NCI-H460 (cell line): ENCODE measurements around the gene ASCL3. TPM values are rescaled to one million over a fixed set of nuclear protein-coding genes. Genes with fewer than 3 reads are reported as not detected.
"Not testable (repeated sequence)": the region's sequence is repeated elsewhere in the genome, so short reads cannot be mapped to it uniquely, and the experiment has no call there.

ENCODE experiments used
- DNase-seq: peaks from one replicate; pipeline ENCODE4 v3.0.0-alpha.2; 2016; ENCODE audit warnings: low read depth; ENCODE audit errors: extremely low read depth
- polyA plus RNA-seq: library from polyadenylated mRNA; depleted of rRNA; stranded (reverse); fragments of >200 nt; gene quantifications from 2 replicates; pipeline ENCODE4 v1.2.3, GENCODE V29; 2014; cell fraction: nucleus; rRNA removed
- total RNA-seq: library from RNA; depleted of rRNA; stranded (reverse); fragments of >200 nt; shearing (Covaris generic); gene quantifications from 2 replicates; pipeline ENCODE4 v1.2.3, GENCODE V29; 2014; rRNA removed

The ASCL3 gene
- not detected in 2 replicates for total RNA-seq
- polyA plus RNA-seq, result not detected in 2 replicates

DNA sequence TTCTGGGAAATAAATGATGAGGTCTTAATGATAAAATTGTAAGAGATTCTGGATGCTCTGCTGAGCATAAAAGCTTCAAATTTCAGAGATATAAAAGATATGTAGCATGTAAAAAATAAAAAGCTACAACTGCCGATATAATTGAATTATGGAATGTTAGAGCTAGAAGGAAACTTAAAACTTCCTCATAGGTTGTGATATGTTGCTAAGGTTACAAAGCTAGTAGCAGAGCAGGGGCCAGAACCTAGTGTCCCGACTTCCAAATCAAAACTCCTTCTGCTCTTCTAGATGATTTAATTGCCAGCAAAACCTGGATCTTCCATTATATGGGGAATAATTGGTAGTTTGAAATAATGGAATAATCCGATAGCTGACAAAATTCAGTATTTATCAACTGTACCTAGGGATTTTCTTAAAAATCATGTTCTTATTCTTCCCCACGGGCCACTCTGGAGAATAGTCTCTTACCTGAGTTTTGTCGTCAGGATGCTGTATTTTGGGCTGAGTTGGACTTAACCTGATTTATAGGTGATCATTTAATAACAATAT, at the start of gene ASCL3:
Gene ASCL3, minus strand, starts transcription at position 499 of the 549 bp plus-strand sequence. CDS start 4,855 bp downstream, outside the sequence.
- DNase-seq, result no peak

DNA sequence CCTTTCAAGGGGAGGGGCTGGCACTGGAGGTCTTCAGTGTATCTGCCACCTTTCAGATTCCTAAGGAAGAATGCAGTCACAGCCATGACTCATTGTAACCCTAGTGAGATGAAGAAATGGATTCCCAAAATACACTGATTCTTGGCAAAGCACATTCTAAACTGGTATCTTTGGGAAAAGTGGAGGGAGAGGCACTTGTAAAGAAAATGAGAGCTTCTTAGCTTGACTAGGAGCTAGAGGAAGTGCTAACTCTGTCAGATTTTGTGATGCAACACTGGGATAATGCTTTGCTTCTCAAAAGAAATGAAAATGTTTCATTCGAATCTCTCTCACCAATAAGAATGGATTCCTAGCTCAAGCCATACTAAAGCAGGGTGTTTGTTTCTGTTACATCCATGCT, 46.6 kb upstream of the ASCL3 start:
- no peak for DNase-seq

DNA sequence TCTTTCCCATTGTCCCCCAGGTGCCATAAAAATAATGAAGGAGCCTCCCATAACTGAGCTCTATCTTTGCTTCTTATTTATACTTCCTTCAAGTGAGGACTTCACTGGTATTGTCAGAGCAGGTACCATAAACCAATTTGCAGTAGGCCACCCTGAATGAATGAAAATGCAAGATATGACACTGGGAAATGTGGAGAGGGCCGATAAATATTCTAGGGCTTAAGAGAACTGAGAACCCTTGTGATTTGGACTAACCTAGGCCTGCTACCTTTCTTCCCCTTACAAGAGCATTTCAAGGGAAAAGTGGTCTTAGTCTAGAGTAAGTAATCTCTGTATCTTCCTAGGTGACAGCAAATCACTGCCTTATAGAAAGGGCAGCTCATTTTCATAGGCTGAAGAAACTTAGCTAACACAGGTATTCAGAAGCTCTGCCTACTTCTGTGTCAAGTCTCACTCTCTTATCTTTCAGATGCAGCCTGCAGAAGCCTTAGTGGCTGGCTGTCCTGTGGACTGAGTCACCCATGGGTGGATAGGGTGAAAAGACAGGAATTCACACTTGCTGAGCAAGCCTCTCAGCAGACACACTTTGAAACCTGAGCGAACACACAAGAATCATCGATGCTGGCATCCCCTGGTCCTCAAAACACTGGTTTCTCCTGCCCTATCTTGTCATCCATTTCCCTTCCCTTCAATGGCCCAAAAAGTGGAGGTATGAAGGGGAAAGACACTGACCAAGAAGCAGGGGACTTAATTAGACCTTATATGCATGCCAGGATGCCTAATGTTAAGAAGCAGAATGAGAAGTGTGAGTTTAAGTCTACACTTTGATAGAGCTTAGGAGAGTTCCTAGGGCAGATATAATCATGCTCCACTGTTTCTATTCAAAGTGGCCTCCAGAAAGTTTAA, 45.8 kb upstream of the ASCL3 start:
- DNase-seq, result no peak

DNA sequence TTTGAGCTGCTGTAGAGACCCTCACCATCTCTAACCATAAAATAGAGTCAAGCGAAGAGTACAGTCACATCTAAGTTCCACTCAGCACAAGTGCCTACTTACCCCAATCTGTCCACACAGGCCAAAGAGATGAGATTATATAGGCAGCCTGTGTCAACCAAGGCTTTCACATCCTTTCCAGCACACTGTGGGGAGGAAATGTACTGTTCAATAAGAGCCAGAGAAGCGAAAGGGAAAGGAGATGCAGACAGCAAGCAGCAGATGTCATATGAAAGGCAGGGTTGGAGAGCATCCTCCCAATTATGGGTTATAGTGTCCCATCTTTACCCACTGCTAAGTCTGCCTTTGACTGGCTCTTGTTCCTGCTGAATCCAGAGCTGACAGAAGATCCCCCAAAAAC, 44.6 kb upstream of the ASCL3 start:
- no peak for DNase-seq

- not testable (repeated sequence) for DNase-seq
Measured at GRCh38 chr11:8986772-8987171, 44.0 kb upstream of the ASCL3 start.

- no peak for DNase-seq
Measured at GRCh38 chr11:8985462-8985861, 42.6 kb upstream of the ASCL3 start.

DNA sequence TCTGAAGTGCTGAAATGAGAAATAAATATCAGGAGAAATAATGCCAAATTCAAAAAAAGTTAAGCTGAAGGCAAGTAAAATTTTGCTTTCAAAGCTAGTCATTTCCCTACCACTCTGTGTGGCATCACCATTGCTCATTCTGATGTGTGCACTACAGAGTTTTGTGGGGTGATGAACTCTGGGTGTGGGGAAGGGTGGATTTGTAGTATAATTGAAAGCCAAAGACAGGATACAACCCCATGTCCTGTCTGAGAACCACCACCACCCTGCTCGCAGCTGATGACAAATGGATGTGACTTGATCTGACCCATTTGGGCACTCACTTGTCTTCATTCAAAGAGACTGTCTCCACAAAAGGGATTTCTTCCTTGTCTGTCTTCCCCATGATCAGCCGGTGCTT, 40.7 kb upstream of the ASCL3 start:
- no peak for DNase-seq

GRCh38 chr11:8980485-8980884, 37.7 kb upstream of the ASCL3 start:
- no peak for DNase-seq

DNA sequence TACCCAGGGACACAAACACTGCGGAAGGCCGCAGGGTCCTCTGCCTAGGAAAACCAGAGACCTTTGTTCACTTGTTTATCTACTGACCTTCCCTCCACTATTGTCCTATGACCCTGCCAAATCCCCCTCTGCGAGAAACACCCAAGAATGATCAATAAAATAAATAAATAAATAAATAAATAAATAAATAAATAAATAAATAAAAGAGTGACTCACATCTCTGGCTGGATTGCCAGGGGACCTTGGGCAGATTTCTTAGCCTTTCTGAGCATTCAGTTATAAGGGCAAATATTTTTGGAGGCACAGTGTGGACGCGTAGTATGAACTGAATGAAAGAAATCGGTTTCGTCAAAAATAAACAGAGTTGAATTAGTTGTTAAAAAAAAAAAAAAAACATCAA, 36.5 kb upstream of the ASCL3 start:
- DNase-seq, result not testable (repeated sequence)

DNA sequence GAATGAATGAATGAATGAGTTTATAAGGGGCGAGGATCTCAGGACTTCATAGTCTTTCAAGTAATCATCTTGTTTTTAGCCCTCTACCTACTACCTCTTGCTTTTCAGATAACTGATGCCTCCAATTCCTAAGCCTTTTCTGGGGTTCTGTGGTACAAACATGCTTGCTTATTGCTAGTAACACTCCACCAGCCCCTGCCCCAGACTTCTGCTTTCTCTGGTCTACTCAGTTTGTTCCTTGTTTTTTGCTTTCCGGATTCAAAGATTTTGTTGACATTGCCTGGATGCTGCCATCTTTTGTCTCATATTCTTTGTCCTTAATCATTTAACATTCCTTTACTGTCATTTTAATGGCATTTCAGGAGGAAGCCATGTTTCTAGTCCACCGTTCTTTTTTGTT, 30.3 kb upstream of the ASCL3 start:
- no peak for DNase-seq

GRCh38 chr11:8971924-8972316, 29.1 kb upstream of the ASCL3 start:
- no peak for DNase-seq

DNA sequence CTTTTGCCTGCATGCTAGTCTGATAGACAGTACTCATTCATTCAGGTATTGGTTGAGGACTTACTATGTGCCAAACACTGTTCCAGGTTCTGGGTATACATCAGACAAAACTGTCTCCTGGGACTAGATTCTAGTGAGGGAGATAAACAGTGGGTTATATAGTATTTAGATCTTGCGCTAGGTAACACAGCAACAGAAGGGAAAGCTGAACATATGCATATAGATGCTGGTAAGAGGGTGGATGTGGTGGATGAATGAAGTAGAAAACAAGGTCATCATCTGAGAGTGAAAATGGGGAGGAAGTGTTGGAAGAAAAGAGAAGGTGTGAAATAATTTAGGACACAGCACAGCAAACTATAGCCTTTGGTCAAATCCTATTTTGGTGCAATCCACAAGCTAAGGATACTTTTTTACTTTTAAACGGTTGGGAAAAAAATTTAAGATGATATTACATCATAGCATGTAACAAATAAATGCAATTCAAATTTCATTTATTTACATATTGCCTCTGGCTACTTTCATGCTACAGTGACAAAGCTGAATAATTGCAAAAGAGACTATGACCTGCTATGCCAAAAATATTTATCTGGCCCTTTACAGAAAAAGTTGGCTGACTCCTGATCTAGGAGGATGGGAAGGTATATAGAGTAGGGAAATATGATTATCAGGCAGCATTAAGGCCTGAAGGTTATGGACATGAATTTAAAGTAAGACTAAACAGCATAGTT, 28.5 kb upstream of the ASCL3 start:
- DNase-seq, result no peak

GRCh38 chr11:8967184-8967583, 24.4 kb upstream of the ASCL3 start:
- DNase-seq, result no peak

GRCh38 chr11:8964324-8965320, 21.8 kb upstream of the ASCL3 start, which contains the start of gene TMEM9B:
Gene TMEM9B, minus strand, starts transcription at chr11:8964442. Its CDS starts 129 bp downstream, at chr11:8964313.
- peak; percentile 79 for DNase-seq

GRCh38 chr11:8963569-8964323, 20.9 kb upstream of the ASCL3 start:
- DNase-seq, result peak; percentile 50

- DNase-seq, result no peak
Measured at GRCh38 chr11:8962841-8963240, 20.0 kb upstream of the ASCL3 start.

DNA sequence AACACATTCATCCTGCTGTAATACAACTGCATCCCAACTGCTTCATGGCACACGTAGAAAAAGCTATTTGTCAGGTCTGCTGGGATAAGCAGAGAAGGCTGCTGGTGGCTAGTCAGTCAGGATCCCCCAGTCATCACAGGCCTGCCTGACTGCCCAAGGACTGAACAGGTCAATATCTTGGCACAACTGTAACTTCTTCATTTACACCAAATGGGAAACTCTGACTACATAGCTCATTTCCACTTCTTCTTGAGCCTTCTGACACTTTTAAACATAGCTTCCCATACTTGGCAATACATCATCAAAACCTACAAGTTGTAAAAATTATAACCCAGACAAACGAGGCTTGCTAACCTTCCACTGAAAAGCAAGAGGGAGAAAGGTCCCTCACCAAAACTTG, 18.6 kb upstream of the ASCL3 start:
- no peak for DNase-seq

GRCh38 chr11:8959546-8960166, 16.8 kb upstream of the ASCL3 start:
- peak; percentile 65 for DNase-seq

- no peak for DNase-seq
Measured at GRCh38 chr11:8956860-8957259, 14.0 kb upstream of the ASCL3 start.
